GM10248 (cell line): ENCODE data around the gene ST6GALNAC2.

ENCODE experiments used
- CTCF ChIA-PET: fragments of 300-600 bp; sonication (Branson Sonifier 250); formaldehyde crosslinking; extraction: SDS; loops from one replicate; lab custom pipeline; 2021; ENCODE audit warnings: antibody characterized with exemption; lab: Yijun Ruan, JAX
- POLR2A ChIA-PET: fragments of 350-650 bp; sonication (Branson Sonifier 250); formaldehyde crosslinking; extraction: SDS; loops from one replicate; lab custom pipeline; 2020; ENCODE audit warnings: antibody characterized with exemption; lab: Yijun Ruan, JAX
- DNase-seq: peaks from one replicate; pipeline ENCODE4 v3.0.0; 2012; ENCODE audit errors: extremely low spot score
- TF ChIP-seq, protein P1 (sequence below): IDR thresholded peaks from 2 replicates; pipeline ENCODE4 v1.5.1; 2012; ENCODE audit warnings: mild to moderate bottlenecking, low read depth; ENCODE audit errors: extremely low read depth, missing control alignments, control extremely low read depth

The ST6GALNAC2 gene

DNA sequence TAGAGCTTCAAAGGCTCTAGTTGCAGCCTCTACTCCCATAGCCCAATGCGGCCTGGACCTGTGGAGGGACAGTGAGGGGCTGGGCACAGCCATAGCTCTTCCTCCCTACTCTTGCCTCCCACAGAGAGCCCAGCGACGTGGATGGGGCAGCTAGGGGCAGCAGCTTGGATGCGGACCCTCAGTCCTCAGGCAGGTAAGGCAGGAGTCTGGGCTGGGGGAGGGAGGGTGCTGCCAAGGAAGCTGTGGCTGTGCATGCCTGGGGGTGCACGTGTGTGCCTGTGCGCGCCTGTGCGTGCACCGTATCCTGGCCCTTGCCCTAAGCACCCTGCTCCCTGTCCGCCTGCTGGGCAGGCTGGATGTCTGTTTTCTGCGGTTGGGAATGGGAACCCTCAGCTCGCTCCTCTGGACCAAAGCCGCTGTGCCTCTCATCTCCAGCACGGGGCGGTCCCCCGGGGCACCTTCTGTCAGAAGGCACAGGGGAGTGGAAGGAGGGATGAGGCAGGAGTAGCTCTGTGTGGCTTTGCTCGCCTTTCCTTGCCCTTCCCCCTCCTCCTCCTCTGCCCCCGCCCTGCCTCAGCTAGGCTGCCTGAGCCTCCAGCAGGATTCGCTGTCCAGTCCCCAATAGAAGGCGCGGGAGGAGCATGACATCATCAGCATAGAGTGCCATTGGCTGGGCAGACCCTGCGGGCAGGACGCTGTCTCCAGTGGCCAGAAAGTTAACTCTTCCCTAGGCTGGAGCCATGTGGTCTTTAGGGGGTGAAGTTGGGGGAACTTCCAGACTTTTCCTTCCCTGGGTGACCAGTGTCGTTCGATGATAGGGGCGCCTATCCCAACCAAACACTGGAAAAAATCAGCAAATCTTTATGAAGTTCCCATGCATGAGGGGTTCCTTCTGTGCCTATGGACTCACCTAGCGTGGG lies 45.0 kb downstream of the ST6GALNAC2 start:
- POLR2A ChIA-PET = no interaction called here
- peak; percentile 62 for DNase-seq
- TF ChIP-seq, protein P1, sequence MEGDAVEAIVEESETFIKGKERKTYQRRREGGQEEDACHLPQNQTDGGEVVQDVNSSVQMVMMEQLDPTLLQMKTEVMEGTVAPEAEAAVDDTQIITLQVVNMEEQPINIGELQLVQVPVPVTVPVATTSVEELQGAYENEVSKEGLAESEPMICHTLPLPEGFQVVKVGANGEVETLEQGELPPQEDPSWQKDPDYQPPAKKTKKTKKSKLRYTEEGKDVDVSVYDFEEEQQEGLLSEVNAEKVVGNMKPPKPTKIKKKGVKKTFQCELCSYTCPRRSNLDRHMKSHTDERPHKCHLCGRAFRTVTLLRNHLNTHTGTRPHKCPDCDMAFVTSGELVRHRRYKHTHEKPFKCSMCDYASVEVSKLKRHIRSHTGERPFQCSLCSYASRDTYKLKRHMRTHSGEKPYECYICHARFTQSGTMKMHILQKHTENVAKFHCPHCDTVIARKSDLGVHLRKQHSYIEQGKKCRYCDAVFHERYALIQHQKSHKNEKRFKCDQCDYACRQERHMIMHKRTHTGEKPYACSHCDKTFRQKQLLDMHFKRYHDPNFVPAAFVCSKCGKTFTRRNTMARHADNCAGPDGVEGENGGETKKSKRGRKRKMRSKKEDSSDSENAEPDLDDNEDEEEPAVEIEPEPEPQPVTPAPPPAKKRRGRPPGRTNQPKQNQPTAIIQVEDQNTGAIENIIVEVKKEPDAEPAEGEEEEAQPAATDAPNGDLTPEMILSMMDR = no peak
- CTCF ChIA-PET = interaction anchor here (1.1 to 1.8 kb wide), 4 partner anchors 17 to 84 kb away, joined by 3 to 11 read pairs (median 4); no protein-coding TSS in a partner anchor

GRCh38 chr17:76539631-76540271 lies 45.9 kb downstream of the ST6GALNAC2 start, which contains the start of gene PRCD:
Gene PRCD (plus strand): TSS chr17:76540044. CDS start chr17:76540142, 98 bp downstream.
- ChIA-PET CTCF (interaction anchor here (1.1 to 1.8 kb wide), 3 partner anchors 16 to 85 kb away, joined by 4 to 11 read pairs (median 5); no protein-coding TSS in a partner anchor), POLR2A (no interaction called here)
- TF ChIP-seq, protein P1 = no peak
- no peak for DNase-seq

DNA sequence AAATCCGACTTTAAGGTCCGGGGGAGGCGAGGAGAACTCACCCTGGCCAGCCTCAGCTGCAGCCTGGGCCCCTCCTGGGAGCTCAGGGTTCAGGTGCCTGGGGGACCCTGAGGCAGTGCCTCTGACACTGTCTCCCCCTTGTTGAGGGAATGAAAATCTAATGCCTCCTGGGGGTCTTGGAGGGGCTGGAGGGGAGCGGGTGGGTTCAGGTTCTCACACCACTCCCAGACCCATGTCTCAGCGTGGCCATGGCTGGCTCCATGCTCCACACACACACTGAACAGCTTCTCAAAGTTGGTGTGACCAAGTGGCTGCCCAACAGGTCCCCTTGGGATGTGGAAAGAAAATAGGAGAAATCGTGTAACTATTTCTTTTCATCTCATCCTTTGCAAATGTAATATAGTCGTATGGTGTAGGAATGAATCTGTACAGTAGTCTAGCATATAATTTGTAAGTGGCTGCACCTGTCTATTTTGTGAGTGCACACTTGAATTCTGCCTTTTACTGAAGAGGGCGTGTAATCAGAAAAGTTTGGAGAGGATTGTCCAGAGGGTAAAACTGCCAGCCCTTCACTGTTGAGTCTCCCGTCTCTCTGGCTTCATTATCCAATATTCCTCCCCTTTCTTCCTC lies 46.6 kb downstream of the ST6GALNAC2 start:
- TF ChIP-seq, protein P1 = no peak
- ChIA-PET CTCF (interaction anchor here (1.8 kb wide), 1 partner anchor 85 kb away, joined by 5 read pairs; no protein-coding TSS in a partner anchor), POLR2A (no interaction called here)
- DNase-seq = no peak

GRCh38 chr17:76538281-76538931 lies 47.3 kb downstream of the ST6GALNAC2 start:
- ChIA-PET CTCF (no interaction called here), POLR2A (no interaction called here)
- DNase-seq = no peak
- TF ChIP-seq, protein P1 = no peak

DNA sequence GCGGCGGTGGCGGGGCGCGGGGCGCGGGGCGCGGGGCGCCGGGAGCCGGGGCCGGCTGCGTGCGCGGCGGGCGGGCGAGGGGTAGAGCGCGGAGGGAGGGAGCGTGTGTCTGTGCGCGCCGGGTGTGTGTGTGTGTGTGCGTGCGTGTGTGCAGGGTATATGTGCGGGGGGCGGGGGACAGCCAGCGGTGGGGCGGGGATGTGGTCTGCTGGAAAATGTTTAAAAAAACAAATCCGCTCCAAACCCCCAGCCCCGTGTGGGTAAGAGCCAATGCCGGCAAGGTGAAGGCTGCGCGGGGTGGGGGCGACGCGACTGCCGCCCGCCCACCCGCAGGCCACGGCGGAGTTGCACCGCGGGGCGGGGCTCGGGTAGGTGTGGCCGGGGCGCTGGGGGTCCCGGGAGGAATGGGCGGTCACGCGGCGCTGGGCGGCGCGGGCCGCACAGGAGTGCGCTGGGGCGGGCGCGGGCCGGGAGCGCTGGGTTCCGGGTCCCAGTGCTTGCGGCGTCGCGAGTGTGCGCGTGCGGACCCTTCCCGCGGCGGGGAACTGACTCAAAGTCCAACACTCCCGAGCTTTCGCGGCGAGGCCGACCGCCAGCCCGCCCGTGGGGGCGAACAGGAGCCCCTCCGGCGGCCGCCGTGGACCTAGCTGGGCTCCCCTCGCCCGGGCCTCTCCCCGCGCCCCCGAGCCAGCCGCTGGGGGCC lies 47.9 kb downstream of the ST6GALNAC2 start, which contains the start of gene CYGB:
Gene CYGB (minus strand): TSS at position 132 of the 703 bp plus-strand sequence. CDS start 167 bp downstream, outside the sequence.
- TF ChIP-seq, protein P1 = no peak
- ChIA-PET CTCF (interaction anchor here (0.8 kb wide), 1 partner anchor 14 kb away, joined by 5 read pairs; no protein-coding TSS in a partner anchor), POLR2A (no interaction called here)

More for the DNA sequence above, 47.9 kb downstream of the ST6GALNAC2 start, which contains the start of gene CYGB:
- no peak for DNase-seq
